ENCODE results near the gene VTI1A.
"Not testable (repeated sequence)": the region's sequence is repeated elsewhere in the genome, so short reads cannot be mapped to it uniquely, and the experiment has no call there.

The VTI1A gene

GRCh38 chr10:112526906-112527305 lies 79.9 kb downstream of the VTI1A start:
- peaks cover 13 to 20% of the 10 kb centered on the region in 2 donors for H3K36me3 Mint-ChIP-seq

DNA sequence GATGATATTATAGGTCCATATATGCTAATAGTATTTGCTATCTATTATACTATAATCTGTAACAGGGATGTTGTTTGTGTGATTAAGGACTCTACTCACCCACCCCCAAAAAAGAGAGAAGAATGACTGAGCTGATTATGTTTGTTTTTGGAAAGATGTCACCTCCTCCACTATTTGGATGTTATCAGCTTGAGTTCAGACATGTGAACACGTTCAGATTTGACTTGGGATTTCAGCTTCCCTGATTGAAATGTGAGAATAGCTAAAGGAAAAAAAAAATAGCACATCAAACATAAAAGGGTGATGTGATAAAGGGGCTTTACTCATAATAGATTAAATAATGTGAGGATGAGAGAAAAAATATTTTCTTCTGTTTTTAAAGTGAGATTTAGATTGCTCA lies 81.2 kb downstream of the VTI1A start:
- no peaks in the 10 kb centered on the region for H3K9me3 Mint-ChIP-seq
- H3K36me3 Mint-ChIP-seq = peaks cover 13 to 20% of the 10 kb centered on the region in 2 donors
- H3K27me3 Mint-ChIP-seq = no peaks in the 10 kb centered on the region
- H3K27ac Mint-ChIP-seq = no peak overlapping the region
- no peak overlapping the region for H3K4me3 Mint-ChIP-seq
- DNase-seq (no peak), ATAC-seq (replicated peaks) (no peak)
- H3K4me1 Mint-ChIP-seq = peaks cover 9 to 12% of the 10 kb centered on the region in 2 donors

More at GRCh38 chr10:112526906-112527305, 79.9 kb downstream of the VTI1A start:
- Mint-ChIP-seq H3K27me3 (no peaks in the 10 kb centered on the region), H3K4me3 (no peak overlapping the region), H3K9me3 (no peaks in the 10 kb centered on the region), H3K4me1 (peaks cover 5 to 9% of the 10 kb centered on the region in 2 donors), H3K27ac (no peak overlapping the region)
- no peak for ATAC-seq (replicated peaks)
- DNase-seq = no peak

DNA sequence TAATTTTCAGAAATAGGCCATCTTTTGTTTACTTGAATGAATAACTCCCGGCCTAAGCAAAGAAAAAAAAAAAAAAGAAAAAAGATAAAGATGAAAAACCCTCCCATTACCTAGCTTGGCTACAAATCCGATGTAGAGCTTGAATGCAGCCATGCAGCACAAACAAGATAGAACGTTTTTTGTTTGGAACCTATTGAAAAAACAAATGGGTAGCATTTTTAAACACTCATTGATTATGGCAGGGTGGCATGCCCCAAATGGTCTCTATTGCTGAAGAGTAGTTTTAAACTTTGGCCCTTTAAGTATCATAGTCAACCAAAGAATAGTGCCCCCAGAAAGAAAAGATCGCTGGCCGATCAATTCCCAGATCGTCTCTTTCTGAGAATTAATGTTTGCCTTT lies 84.4 kb downstream of the VTI1A start:
- DNase-seq (no peak), ATAC-seq (replicated peaks) (no peak)
- H3K4me3 Mint-ChIP-seq = no peak overlapping the region
- peaks cover 10 to 13% of the 10 kb centered on the region in 2 donors for H3K4me1 Mint-ChIP-seq
- H3K27ac Mint-ChIP-seq = peak overlapping the region; percentile 14
- peaks cover 19 to 24% of the 10 kb centered on the region in 2 donors for H3K36me3 Mint-ChIP-seq
- H3K9me3 Mint-ChIP-seq = no peaks in the 10 kb centered on the region
- H3K27me3 Mint-ChIP-seq = no peaks in the 10 kb centered on the region

DNA sequence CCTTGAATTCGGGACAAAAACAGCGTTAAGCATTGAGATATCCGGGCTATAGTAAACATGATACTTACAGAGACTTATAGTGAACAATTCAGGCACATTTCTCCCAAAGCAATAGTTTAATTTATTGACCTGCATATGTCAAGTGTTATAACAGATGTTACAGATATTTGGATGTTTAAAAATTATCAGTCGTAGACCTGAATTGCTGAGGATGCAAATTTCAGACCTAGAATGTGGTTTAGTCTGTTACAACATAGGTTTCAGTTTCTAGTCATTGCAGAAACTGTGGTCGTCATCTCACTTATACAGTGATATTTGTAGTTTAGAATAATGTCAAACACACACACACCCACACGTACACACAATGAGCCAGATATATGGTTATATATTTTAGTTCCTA lies 85.2 kb downstream of the VTI1A start:
- H3K9me3 Mint-ChIP-seq = no peaks in the 10 kb centered on the region
- DNase-seq (no peak), ATAC-seq (replicated peaks) (peak; percentile 96 to 99)
- H3K4me1 Mint-ChIP-seq = peaks cover 10 to 13% of the 10 kb centered on the region in 2 donors
- H3K27me3 Mint-ChIP-seq = no peaks in the 10 kb centered on the region
- peaks cover 15 to 24% of the 10 kb centered on the region in 2 donors for H3K36me3 Mint-ChIP-seq
- H3K27ac Mint-ChIP-seq = no peak overlapping the region
- no peak overlapping the region for H3K4me3 Mint-ChIP-seq

- H3K4me3 Mint-ChIP-seq = no peak overlapping the region
These were observed 85.9 kb downstream of the VTI1A start for GRCh38 chr10:112532956-112533355.

GRCh38 chr10:112533916-112534315 lies 86.9 kb downstream of the VTI1A start:
- Mint-ChIP-seq H3K9me3 (no peaks in the 10 kb centered on the region), H3K4me1 (peaks cover 10 to 13% of the 10 kb centered on the region in 2 donors), H3K27me3 (no peaks in the 10 kb centered on the region), H3K27ac (no peak overlapping the region), H3K36me3 (peaks cover 20 to 27% of the 10 kb centered on the region in 2 donors), H3K4me3 (no peak overlapping the region)
- ATAC-seq (replicated peaks) (no peak), DNase-seq (no peak)

More at GRCh38 chr10:112532956-112533355, 85.9 kb downstream of the VTI1A start:
- ATAC-seq (replicated peaks) (no peak), DNase-seq (no peak)
- peaks cover 10 to 13% of the 10 kb centered on the region in 2 donors for H3K4me1 Mint-ChIP-seq
- H3K27me3 Mint-ChIP-seq = no peaks in the 10 kb centered on the region
- H3K27ac Mint-ChIP-seq = no peak overlapping the region
- no peaks in the 10 kb centered on the region for H3K9me3 Mint-ChIP-seq
- H3K36me3 Mint-ChIP-seq = peaks cover 15 to 25% of the 10 kb centered on the region in 2 donors

DNA sequence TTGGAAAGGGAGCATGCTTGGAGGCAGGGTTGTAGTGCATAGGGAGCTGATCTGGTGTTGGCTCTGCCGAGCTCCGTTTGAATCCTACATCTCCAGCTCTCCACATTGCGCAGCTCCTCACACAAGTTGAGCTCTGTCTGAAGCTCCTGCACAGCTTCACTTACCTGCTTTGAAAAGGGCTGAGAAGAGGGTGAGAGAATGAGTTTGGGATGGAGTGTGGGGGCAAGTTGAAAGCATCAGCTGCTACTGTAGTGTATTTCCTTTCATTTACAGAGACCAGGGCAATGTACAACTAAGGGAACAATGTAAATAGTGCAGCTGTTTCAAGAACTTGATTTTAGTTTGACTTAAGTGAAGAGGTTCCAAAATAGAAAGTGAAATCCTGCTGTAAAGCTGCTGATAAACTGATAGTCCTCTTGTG lies 88.5 kb downstream of the VTI1A start:
- ATAC-seq (replicated peaks) = no peak
- DNase-seq = no peak
- H3K27me3 Mint-ChIP-seq = no peaks in the 10 kb centered on the region
- H3K9me3 Mint-ChIP-seq = peaks cover 0 to 1% of the 10 kb centered on the region in 2 donors
- no peak overlapping the region for H3K27ac Mint-ChIP-seq
- H3K36me3 Mint-ChIP-seq = peaks cover 31 to 37% of the 10 kb centered on the region in 2 donors
- H3K4me3 Mint-ChIP-seq = no peak overlapping the region
- peaks cover 16% of the 10 kb centered on the region in 2 donors for H3K4me1 Mint-ChIP-seq

DNA sequence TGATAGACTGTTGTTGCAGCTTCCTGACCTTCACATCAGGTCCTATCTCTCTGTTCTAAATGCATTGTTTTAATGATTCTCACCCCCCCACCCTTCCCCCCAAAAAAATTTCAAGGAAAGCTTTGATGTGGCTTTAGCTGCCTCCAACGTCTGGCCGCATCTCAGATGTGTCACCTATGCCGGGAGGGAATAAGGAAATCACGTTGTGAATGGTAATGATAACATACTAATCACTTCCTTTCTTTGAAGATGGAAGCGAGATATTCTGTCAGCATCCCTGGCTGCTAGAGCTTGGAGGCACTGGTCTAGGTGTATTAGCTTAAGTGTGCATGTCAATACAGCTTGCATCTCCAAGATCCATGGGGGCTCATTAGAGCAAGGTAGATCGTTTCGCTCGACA lies 89.6 kb downstream of the VTI1A start:
- H3K27ac Mint-ChIP-seq = no peak overlapping the region
- H3K4me1 Mint-ChIP-seq = peaks cover 14 to 23% of the 10 kb centered on the region in 2 donors
- H3K4me3 Mint-ChIP-seq = no peak overlapping the region

DNA sequence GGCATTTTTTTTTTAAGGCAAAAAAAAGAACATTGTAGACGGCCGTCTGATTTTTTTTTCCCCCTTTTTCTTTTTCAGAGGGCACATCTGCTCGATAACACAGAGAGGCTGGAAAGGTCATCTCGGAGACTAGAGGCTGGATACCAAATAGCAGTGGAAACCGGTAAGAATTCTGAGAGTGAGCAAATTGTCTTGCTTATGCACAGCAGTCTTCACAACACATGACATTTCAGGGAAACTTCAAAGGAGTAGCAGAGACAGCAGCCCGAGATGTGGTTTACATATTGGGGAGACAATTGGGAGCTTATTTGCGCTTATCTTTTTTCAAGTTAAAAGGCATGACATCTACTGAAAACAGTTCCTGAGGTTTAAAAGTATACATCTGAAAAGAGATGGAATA lies 91.2 kb downstream of the VTI1A start:
- DNase-seq = no peak
- peaks cover 0 to 1% of the 10 kb centered on the region in 2 donors for H3K9me3 Mint-ChIP-seq
- peaks cover 37 to 40% of the 10 kb centered on the region in 2 donors for H3K36me3 Mint-ChIP-seq
- ATAC-seq (replicated peaks) = no peak
- no peak overlapping the region for H3K4me3 Mint-ChIP-seq
- no peaks in the 10 kb centered on the region for H3K27me3 Mint-ChIP-seq
- peaks cover 10 to 19% of the 10 kb centered on the region in 2 donors for H3K4me1 Mint-ChIP-seq
- H3K27ac Mint-ChIP-seq = no peak overlapping the region

More for the DNA sequence above, 89.6 kb downstream of the VTI1A start:
- H3K9me3 Mint-ChIP-seq = peaks cover 0 to 1% of the 10 kb centered on the region in 2 donors
- no peak for ATAC-seq (replicated peaks)
- H3K36me3 Mint-ChIP-seq = peaks cover 25 to 29% of the 10 kb centered on the region in 2 donors
- H3K27me3 Mint-ChIP-seq = no peaks in the 10 kb centered on the region
- no peak for DNase-seq

- H3K27me3 Mint-ChIP-seq = no peaks in the 10 kb centered on the region
- ATAC-seq (replicated peaks) = no peak
- peaks cover 38 to 48% of the 10 kb centered on the region in 2 donors for H3K36me3 Mint-ChIP-seq
- H3K4me1 Mint-ChIP-seq = peaks cover 11 to 19% of the 10 kb centered on the region in 2 donors
- H3K9me3 Mint-ChIP-seq = peaks cover 0 to 1% of the 10 kb centered on the region in 2 donors
- H3K27ac Mint-ChIP-seq = no peak overlapping the region
- DNase-seq = no peak
- H3K4me3 Mint-ChIP-seq = no peak overlapping the region
These were observed 92.3 kb downstream of the VTI1A start for GRCh38 chr10:112539340-112539739.

- DNase-seq; H3K27me3 Mint-ChIP-seq; H3K4me3 Mint-ChIP-seq; ATAC-seq (replicated peaks); H3K27ac Mint-ChIP-seq; H3K9me3 Mint-ChIP-seq: not testable (repeated sequence)
- Mint-ChIP-seq H3K36me3 (peaks cover 46 to 54% of the 10 kb centered on the region in 2 donors), H3K4me1 (peaks cover 19 to 37% of the 10 kb centered on the region in 2 donors)
These were observed 95.8 kb downstream of the VTI1A start for GRCh38 chr10:112542823-112543222.

DNA sequence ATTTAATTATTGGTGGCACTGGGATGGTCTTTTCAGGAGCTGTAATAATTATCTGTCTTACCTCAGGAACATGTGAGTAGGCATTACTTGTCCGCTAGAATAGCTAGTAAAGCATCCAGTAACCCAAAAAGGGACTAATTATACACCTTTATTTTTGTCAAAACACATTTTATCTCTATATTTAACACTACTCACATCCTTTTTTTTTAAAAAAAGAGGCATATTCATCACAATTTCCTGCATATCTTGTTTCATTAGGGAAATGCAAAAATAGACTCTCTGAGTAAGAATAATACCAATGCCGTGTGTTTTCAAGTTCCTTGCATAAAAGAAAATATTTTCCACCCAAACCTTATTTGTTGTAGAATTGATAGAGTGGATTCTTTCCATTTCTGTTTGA lies 99.5 kb downstream of the VTI1A start:
- Mint-ChIP-seq H3K27ac (no peak overlapping the region), H3K9me3 (peaks cover 0 to 4% of the 10 kb centered on the region in 2 donors), H3K36me3 (peaks cover 31 to 35% of the 10 kb centered on the region in 2 donors), H3K4me3 (peak overlapping the region in 1 of 2 donors; percentile 25), H3K4me1 (peaks cover 15 to 31% of the 10 kb centered on the region in 2 donors), H3K27me3 (no peaks in the 10 kb centered on the region)
- ATAC-seq (replicated peaks) (peak; percentile 88 to 92), DNase-seq (no peak)

DNA sequence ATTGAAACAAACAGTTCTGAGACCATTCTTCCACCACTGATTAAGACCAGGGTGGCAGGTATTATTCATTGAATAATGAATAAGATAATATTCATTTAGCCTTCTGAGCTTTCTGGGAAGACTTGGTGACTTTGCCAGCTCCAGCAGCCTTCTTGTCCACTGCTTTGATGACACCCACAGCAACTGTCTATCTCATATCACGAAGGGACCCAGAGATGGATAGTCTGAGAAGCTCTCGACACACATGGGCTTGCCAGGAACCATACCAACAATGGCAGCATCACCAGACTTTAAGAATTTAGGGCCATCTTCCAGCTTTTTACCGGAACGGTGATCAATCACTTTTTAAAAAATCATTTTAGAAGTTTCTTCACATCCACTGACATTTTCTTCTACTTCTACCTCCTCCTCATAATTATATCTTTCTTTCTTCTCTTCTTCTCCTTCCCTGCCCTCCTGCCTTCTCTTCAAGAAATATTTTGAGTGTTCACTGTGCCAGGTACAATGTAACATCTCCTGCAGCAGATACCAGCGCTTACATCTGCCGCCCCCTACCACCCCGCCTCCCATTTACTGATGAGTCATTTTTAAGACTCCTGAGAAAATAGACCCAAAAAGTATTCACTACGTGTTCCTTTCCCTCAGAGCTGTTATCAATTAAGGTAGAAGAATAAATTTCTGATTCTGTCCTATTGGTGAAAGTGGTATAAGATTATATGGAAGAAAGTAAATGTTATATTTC lies 101.7 kb downstream of the VTI1A start:
- H3K27me3 Mint-ChIP-seq = no peaks in the 10 kb centered on the region
- ATAC-seq (replicated peaks) (no peak), DNase-seq (no peak)
- peaks cover 23 to 28% of the 10 kb centered on the region in 2 donors for H3K36me3 Mint-ChIP-seq
- peak overlapping the region; percentile 78 for H3K27ac Mint-ChIP-seq
- H3K9me3 Mint-ChIP-seq = peaks cover 0 to 4% of the 10 kb centered on the region in 2 donors
- H3K4me1 Mint-ChIP-seq = peaks cover 15 to 31% of the 10 kb centered on the region in 2 donors
- no peak overlapping the region for H3K4me3 Mint-ChIP-seq

- DNase-seq (no peak), ATAC-seq (replicated peaks) (no peak)
- Mint-ChIP-seq H3K27ac (no peak overlapping the region), H3K4me1 (peaks cover 2 to 7% of the 10 kb centered on the region in 2 donors), H3K27me3 (no peaks in the 10 kb centered on the region), H3K9me3 (no peaks in the 10 kb centered on the region), H3K36me3 (peaks cover 11 to 14% of the 10 kb centered on the region in 2 donors), H3K4me3 (no peak overlapping the region)
These were observed 105.6 kb downstream of the VTI1A start for GRCh38 chr10:112552593-112553110.

GRCh38 chr10:112553315-112553714 lies 106.3 kb downstream of the VTI1A start:
- Mint-ChIP-seq H3K9me3 (no peaks in the 10 kb centered on the region), H3K4me1 (peaks cover 2 to 7% of the 10 kb centered on the region in 2 donors), H3K36me3 (peaks cover 11 to 14% of the 10 kb centered on the region in 2 donors), H3K4me3 (no peak overlapping the region), H3K27me3 (no peaks in the 10 kb centered on the region), H3K27ac (no peak overlapping the region)
- ATAC-seq (replicated peaks) (no peak), DNase-seq (no peak)

Data from stimulated activated naive B cell treated with anti-CD40 and anti-IgM and Interleukin-4, amounts not matched to agents 10 μg/mL and 1 μg/mL and 100 μg/mL, for 72 hours (primary cell).